ENCODE measurements around the gene ROR1.

The ROR1 gene

GRCh38 chr1:63943393-63943792 lies 169.6 kb downstream of the ROR1 start:
- no peak for DNase-seq

GRCh38 chr1:63945943-63946342 lies 172.1 kb downstream of the ROR1 start:
- DNase-seq = no peak

GRCh38 chr1:63946866-63947491 lies 173.2 kb downstream of the ROR1 start:
- no peak for DNase-seq

GRCh38 chr1:63947904-63948303 lies 174.1 kb downstream of the ROR1 start:
- no peak for DNase-seq

DNA sequence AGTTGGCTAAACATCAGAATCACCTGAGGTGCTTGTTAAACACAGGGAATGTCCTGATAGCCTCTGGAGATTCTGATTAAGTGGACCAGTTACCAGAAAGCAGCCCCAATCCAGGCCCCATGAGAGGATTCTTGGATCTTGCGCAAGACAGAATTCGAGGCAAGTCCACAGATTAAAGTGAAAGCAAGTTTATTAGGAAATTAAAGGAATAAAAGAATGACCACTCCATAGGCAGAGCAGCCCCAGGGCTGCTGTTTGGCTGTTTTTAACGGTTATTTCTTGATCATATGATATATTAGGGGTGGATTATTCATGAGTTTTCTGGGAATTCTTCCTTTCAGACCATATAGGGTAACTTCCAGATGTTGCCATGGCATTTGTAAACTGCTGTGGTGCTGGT lies 176.2 kb downstream of the ROR1 start:
- no peak for DNase-seq

DNA sequence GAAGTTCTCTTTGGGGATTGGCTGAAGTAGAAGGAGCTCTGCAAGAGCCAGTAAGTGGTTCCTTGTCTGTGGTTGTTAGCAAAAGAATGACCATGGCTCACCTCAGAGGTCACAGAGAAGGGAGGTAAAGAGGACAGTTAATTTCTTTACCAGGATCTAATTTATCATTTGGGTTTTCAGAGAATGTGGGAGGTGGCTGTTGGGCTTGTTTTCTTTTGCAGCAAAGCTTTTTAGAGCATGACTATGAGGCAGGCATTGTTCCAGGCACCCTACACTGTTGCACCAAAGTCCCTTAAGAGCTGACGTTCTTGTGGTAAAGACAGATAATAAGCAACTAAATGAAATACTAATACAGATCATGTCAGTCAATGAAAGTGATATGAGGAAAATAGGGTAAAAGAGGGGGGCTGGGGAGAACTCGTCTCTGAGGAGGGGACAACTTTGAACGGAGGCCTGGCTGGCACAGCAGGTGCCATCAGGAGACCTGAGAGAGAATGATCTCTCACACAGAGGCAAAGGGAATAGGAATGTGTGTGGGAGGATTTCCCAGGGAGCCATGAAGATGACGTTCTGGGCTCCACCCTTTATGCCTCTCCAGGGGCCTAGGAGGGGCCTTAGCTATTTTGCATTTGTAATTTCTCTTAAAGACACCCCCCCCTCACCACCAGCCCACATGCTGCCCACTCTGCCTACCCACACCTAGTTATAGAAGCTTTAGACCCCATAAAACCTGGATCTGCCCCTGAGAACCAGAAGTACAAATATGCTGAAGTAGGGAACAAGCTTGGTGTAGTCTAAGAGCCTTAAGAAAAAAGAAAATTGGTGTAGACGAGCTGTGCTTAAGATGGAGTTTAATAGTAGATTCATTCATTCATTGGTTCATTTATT lies 177.5 kb downstream of the ROR1 start:
- no peak for DNase-seq

DNA sequence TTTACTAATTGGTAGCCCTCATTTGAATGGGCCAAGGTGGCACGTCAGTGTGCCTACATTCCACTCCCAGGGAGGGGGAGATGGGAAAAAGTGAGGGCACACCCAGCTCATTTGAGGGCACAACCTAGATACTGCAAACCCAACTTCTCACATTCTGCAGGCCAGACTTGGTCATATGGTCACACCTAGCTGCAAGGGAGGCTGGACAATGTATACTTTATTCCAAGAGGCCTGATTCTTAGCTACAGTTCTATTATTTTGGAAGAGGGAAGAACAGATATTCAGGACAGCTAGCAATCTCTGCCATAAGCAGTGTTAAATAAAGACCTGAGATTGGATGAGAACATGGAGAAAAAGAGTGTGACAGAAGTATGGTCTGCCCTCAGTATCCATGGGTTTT lies 180.4 kb downstream of the ROR1 start:
- no peak for DNase-seq

DNA sequence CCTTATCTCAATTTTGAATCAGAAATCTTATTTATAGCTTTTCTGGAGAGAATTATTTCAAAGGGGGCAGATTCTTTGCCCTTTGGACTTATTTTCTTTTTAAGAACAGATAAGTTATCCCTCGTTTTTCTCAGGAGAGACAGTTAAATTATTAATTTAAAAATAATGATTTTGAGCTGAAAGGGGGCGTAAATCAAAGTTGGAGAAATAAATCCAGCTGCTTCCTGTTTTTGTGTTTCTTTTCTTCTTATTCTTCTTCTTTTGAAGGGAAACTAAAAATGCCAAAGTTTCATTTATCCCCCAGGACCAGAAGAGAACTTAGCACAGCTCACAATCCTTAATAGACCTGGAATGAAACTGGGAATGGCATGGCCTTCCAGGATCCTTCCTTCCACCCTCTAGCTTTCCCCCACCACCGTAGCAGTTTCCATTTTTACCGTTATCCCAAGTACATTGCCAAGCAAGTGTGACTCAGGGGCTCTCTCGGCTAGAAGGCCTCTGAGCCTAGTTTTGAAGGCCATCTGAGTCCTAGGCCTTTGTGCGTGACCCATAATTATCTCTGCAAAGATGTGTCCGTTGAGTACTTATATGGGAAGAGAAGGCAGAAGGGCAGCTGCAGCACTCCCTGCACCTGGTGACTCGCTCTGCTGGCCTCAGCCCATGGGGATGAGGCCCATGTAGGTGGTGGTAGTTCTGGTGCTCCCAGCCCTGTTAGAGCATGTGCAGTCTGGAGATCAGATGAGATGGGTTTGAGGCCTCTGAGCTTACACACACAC lies 181.7 kb downstream of the ROR1 start:
- DNase-seq = no peak

GRCh38 chr1:63958556-63958955 lies 184.7 kb downstream of the ROR1 start:
- DNase-seq = no peak

- DNase-seq = no peak
Observed at GRCh38 chr1:63960326-63960725, 186.5 kb downstream of the ROR1 start.

DNA sequence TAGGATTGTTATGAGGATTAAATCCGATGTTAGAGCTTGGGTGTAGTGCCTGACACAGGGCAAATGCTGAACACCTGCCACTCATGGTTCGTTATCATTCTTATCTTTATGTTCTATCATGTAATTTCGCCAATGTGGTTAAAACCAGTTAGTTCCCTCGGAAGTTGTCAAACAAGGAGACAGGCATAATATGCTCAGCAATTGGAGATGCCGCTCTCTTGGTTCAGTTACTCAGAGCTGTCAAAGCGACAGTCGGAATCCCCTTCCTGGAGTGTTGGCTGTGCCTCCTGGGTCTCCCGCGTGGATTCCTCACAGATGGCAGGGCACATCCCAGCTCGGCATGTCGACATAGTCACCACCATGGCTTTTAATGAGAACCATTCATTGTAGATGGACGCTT lies 192.2 kb downstream of the ROR1 start:
- DNase-seq = no peak

DNA sequence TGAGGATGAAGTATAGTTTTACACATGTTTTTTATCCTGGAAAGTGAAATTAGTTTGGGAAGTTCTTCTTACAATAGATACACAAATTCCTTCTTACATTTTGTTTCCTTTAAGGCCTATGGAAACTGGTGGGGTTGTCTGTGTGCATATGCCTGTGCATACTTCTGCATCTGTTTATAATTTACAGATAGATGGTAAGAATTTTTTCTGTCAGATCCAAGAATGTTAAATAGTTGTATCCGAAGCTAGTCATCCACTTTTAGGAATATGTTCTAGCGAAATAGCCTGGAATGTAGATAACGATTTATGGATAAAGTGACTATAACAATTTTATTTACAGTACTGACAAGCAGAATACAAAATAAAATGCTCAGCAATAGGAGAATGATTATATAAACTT lies 194.1 kb downstream of the ROR1 start:
- no peak for DNase-seq

GRCh38 chr1:63968663-63969440 lies 195.0 kb downstream of the ROR1 start:
- DNase-seq = no peak

DNA sequence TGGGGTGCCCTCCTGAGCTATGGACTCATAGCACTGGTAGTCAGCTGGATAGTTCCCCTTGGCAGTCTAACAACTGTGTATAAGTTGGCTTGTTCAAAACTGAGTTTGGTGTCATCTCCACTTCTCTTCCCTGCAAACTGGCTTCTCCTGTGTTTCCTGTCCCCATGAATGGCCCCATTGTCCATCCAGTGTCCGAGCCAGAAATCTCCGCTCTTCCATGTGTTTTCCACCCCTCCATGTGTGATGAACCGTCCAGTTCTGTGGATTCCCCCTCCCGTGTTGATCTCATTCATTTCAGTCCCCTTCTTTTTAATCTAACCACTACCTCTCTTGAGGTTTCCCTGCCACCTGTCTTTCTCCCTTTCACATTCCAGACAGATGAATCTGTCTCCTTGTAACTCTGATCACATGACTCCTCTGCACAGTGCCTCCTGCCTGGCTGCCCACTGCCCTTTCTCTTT lies 195.7 kb downstream of the ROR1 start:
- no peak for DNase-seq

DNA sequence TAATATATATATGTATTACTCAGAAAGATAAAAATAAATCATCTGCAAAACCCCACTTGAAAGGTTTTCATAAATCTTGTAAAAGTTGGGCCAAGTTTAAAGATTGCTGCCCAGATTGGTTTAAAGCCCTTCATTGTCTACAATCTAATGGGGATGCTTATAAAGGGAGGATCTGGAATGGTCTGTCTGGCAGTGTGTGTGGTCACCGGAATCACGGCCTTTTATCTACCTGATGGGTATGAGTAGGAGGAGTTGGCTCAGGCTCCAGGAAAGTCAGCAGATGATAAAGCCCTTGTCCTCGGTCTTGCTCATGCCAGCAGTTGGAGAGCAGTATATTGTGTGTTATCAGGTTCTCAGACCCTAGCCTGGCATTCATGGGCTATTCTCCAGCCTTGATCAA lies 197.7 kb downstream of the ROR1 start:
- DNase-seq = no peak

DNA sequence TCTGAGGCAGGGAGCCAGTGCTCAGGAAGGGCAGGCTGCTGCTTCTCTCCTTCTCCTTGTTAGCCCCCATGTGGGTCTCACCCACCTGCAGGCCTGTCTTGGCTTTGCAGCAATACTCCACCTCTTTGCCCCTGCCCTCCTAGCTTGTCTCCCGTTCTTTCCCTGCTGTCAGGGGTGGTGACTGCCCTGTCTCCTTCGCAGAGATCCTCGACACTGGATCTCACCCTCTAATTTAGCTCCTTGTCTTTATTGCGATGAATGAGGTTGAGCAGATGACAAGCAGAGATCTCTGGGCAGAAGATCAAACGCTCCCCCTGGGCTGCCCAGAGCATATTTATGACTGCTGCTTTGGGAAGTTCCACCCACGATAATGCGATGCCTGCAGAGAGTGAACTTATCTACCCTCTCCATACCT lies 199.2 kb downstream of the ROR1 start:
- DNase-seq = no peak

- no peak for DNase-seq
Observed at GRCh38 chr1:63974966-63975365, 201.1 kb downstream of the ROR1 start.

DNA sequence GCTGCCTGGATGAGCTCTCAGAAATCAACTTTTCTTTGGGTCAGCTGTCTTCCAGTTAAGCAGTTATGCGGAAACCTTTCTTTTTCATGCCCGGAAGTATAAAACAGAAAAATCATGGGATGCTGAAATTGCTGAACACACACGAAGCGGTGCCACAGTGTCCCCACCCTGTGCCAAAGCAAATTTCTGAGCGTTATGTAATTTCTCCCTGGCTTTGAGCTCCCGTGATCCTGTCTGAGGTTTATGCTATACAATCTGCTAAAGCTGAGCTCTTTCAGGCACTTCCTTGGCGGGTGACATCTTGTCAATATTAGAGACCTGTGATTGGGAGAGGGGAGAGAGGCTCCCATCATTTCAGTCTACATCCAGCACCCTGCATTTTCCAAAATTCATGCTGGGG lies 201.7 kb downstream of the ROR1 start:
- DNase-seq = no peak

GRCh38 chr1:63976006-63976405 lies 202.2 kb downstream of the ROR1 start:
- no peak for DNase-seq

DNA sequence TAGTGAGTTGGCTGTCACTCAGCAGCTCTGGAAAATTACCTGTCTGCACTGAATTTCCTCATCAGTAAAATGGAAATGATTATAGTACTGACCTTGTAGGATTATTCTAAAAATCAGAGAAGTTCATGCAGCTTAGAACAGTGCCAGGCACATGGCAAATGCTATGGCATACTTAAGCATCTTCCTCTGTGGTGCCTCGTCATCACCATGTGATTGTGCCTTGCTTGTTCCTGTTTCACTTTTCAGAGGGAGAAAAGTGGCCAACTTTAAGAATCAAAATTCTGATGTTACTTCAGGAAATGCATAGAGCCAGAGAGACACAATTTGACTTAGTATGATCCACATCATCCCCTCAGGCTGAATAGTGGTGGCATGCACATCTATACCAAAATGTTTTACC lies 203.6 kb downstream of the ROR1 start:
- no peak for DNase-seq

GRCh38 chr1:63980740-63981407 lies 207.1 kb downstream of the ROR1 start:
- no peak for DNase-seq

DNA sequence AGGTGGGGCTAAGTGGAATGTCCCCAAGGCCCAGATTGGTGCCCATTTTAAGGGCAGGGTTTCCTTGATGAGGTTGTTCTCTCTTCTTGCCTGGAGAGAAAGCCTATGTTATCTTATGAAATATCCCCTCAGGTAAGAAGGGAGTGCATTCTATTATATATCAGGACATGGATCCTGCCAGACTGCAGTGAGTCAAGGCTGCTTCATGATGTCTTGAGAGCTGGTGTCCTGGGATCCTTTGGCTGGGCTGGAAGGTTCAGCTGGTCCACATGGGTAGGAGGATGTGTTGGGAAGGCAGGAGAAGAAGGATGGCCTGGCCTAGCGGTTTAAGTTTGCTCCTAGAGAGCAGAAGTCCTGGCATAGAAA lies 207.6 kb downstream of the ROR1 start:
- DNase-seq = no peak
